NCI-H1092 treated with DMSO at 0.1 percent for 48 hours (cell line): Measurements from ENCODE around the gene TP53I3.
A peak's percentile ranks its signal among the peaks of the same experiment; 100 is the strongest.
"Not testable (repeated sequence)": the region's sequence is repeated elsewhere in the genome, so short reads cannot be mapped to it uniquely, and the experiment has no call there.

Experiments used
- DNase-seq: peaks from one replicate; lab custom pipeline; 2025; lab: John Stamatoyannopoulos, UW

Gene TP53I3

GRCh38 chr2:24095171-24095677 is 10.6 kb upstream of the TP53I3 start:
- not testable (repeated sequence) for DNase-seq

GRCh38 chr2:24093270-24093669 is 8.6 kb upstream of the TP53I3 start:
- DNase-seq = not testable (repeated sequence)

GRCh38 chr2:24088821-24089359 is 4.3 kb upstream of the TP53I3 start:
- no peak for DNase-seq

- no peak for DNase-seq
Measured at GRCh38 chr2:24087032-24087431, 2.4 kb upstream of the TP53I3 start.

- DNase-seq = no peak
Measured at GRCh38 chr2:24086241-24086640, 1.6 kb upstream of the TP53I3 start.

GRCh38 chr2:24085200-24085489 is 511 bp upstream of the TP53I3 start:
- DNase-seq = no peak

- peak; percentile 59 for DNase-seq
Measured at GRCh38 chr2:24083567-24084385, 858 bp downstream of the TP53I3 start.

GRCh38 chr2:24082787-24083566 is 1.7 kb downstream of the TP53I3 start:
- DNase-seq = no peak

- peak; percentile 23 for DNase-seq
Measured at GRCh38 chr2:24080701-24081100, 3.9 kb downstream of the TP53I3 start.

- DNase-seq = no peak
Measured at GRCh38 chr2:24077879-24078278, 6.8 kb downstream of the TP53I3 start.

- DNase-seq = no peak
Measured at GRCh38 chr2:24077535-24077877, 7.1 kb downstream of the TP53I3 start.

- DNase-seq = no peak
Measured at GRCh38 chr2:24076849-24077534, 7.6 kb downstream of the TP53I3 start.

GRCh38 chr2:24075915-24076848 is 8.5 kb downstream of the TP53I3 start, which contains the start of gene SF3B6:
SF3B6 (minus strand) TSS chr2:24076326; CDS start chr2:24076229, 97 bp downstream.
- DNase-seq = peak; percentile 95

- no peak for DNase-seq
Measured at GRCh38 chr2:24075259-24075658, 9.4 kb downstream of the TP53I3 start.

- no peak for DNase-seq
Measured at GRCh38 chr2:24073816-24074215, 10.8 kb downstream of the TP53I3 start.

GRCh38 chr2:24072259-24072658 is 12.4 kb downstream of the TP53I3 start:
- no peak for DNase-seq

GRCh38 chr2:24065341-24065740 is 19.3 kb downstream of the TP53I3 start:
- no peak for DNase-seq

- no peak for DNase-seq
Measured at GRCh38 chr2:24058564-24059271, 25.9 kb downstream of the TP53I3 start.

- no peak for DNase-seq
Measured at GRCh38 chr2:24055750-24056149, 28.9 kb downstream of the TP53I3 start.

- no peak for DNase-seq
Measured at GRCh38 chr2:24054366-24055010, 30.1 kb downstream of the TP53I3 start.
